PFSK-1 (cell line): ENCODE measurements around the gene KIF6.

Experiments
- FOXP2 ChIP-seq: optimal IDR thresholded peaks from 2 replicates; pipeline ENCODE3; 2011; ENCODE audit warnings: borderline replicate concordance, control low read depth, inconsistent platforms; ENCODE audit not compliant: insufficient read depth; ENCODE audit errors: extremely low read length, extremely low read depth
- POLR2AphosphoS5 ChIP-seq: IDR thresholded peaks from 2 replicates; pipeline ENCODE4 v1.6.1; 2012; ENCODE audit warnings: low read depth, mild to moderate bottlenecking, control low read depth, low read length, moderate library complexity
- REST ChIP-seq, 2 experiments: IDR thresholded peaks; 2 replicates each; pipeline versions ENCODE4 v1.6.1 to v1.8.0; 2011 to 2012; ENCODE audit warnings: low read depth in 2 of 2, low read length in 2 of 2, control low read depth in 1 of 2, inconsistent platforms in 1 of 2, mild to moderate bottlenecking in 1 of 2, moderate library complexity in 1 of 2; ENCODE audit not compliant: insufficient read depth in 1 of 2
- SIN3A ChIP-seq: IDR thresholded peaks from 2 replicates; pipeline ENCODE4 v1.6.1; 2012; ENCODE audit warnings: mild to moderate bottlenecking, low read length, moderate library complexity, borderline replicate concordance; ENCODE audit not compliant: insufficient read depth
- TAF1 ChIP-seq: IDR thresholded peaks from 2 replicates; pipeline ENCODE4 v1.6.1; 2012; ENCODE audit warnings: low read length, control low read depth, borderline replicate concordance; ENCODE audit not compliant: insufficient read depth

KIF6 gene

GRCh38 chr6:39432330-39433025, 292.7 kb downstream of the KIF6 start:
- TF ChIP-seq FOXP2: no peak
- TF ChIP-seq TAF1: no peak
- TF ChIP-seq POLR2AphosphoS5: no peak
- no peak for TF ChIP-seq REST (IDR thresholded peaks at IDR 0.05; ENCODE audit: insufficient read depth in 1 of 2, low read depth in 2 of 2, low read length in 2 of 2)
- TF ChIP-seq SIN3A: no peak

- TF ChIP-seq TAF1 (no peak), FOXP2 (no peak), REST (IDR thresholded peaks at IDR 0.05; ENCODE audit: insufficient read depth in 1 of 2, low read depth in 2 of 2, low read length in 2 of 2) (no peak), SIN3A (no peak), POLR2AphosphoS5 (no peak)
Measured at GRCh38 chr6:39430871-39431523, 294.2 kb downstream of the KIF6 start.

- TF ChIP-seq TAF1 (no peak), FOXP2 (no peak), SIN3A (no peak), POLR2AphosphoS5 (no peak), REST (IDR thresholded peaks at IDR 0.05; ENCODE audit: insufficient read depth in 1 of 2, low read depth in 2 of 2, low read length in 2 of 2) (no peak)
Measured at GRCh38 chr6:39430446-39430845, 294.8 kb downstream of the KIF6 start.

GRCh38 chr6:39428816-39429215, 296.4 kb downstream of the KIF6 start:
- TF ChIP-seq TAF1: no peak
- no peak for TF ChIP-seq REST (IDR thresholded peaks at IDR 0.05; ENCODE audit: insufficient read depth in 1 of 2, low read depth in 2 of 2, low read length in 2 of 2)
- TF ChIP-seq SIN3A: no peak
- TF ChIP-seq FOXP2: no peak
- TF ChIP-seq POLR2AphosphoS5: no peak
